Thyroid gland (tissue), 4 donors: Measurements from ENCODE around the gene UBXN4.

Experiments
- CTCF ChIP-seq, 6 experiments: fragments of 200-600 bp in 3 of 6; fragments of 450-650 bp in 3 of 6; sonication (generic) in 3 of 6; IDR thresholded peaks; one replicate each; pipeline ENCODE4 v1.5.1; 2016 to 2019; ENCODE audit warnings: antibody characterized with exemption in 6 of 6, mild to moderate bottlenecking in 2 of 6, inconsistent platforms in 1 of 6, moderate library complexity in 1 of 6
- POLR2A ChIP-seq, 2 donors: fragments of 450-650 bp; IDR thresholded peaks; one replicate each; pipeline ENCODE4 v1.6.1; 2017; ENCODE audit warnings: antibody characterized with exemption in 2 of 2, mild to moderate bottlenecking in 2 of 2, moderate library complexity in 1 of 2

- TF ChIP-seq CTCF (IDR thresholded peaks at IDR 0.05) (no peak), POLR2A (IDR thresholded peaks at IDR 0.05) (no peak)
These were observed 56.6 kb downstream of the UBXN4 start for GRCh38 chr2:135798275-135798705.
